ELF-1 (cell line): ENCODE results near the gene DCLRE1C.
A peak's percentile ranks its signal among the peaks of the same experiment; 100 is the strongest.
"Not testable (repeated sequence)": the region's sequence is repeated elsewhere in the genome, so short reads cannot be mapped to it uniquely, and the experiment has no call there.

Experiments
- DNase-seq: peaks from one replicate; pipeline ENCODE4 v3.0.0-alpha.2; 2016; ENCODE audit warnings: low read depth, low spot score

The DCLRE1C gene

GRCh38 chr10:14945108-14945507, 8.8 kb downstream of the DCLRE1C start:
- DNase-seq = no peak

- not testable (repeated sequence) for DNase-seq
These were observed 11.0 kb downstream of the DCLRE1C start for GRCh38 chr10:14942950-14943338.

DNA sequence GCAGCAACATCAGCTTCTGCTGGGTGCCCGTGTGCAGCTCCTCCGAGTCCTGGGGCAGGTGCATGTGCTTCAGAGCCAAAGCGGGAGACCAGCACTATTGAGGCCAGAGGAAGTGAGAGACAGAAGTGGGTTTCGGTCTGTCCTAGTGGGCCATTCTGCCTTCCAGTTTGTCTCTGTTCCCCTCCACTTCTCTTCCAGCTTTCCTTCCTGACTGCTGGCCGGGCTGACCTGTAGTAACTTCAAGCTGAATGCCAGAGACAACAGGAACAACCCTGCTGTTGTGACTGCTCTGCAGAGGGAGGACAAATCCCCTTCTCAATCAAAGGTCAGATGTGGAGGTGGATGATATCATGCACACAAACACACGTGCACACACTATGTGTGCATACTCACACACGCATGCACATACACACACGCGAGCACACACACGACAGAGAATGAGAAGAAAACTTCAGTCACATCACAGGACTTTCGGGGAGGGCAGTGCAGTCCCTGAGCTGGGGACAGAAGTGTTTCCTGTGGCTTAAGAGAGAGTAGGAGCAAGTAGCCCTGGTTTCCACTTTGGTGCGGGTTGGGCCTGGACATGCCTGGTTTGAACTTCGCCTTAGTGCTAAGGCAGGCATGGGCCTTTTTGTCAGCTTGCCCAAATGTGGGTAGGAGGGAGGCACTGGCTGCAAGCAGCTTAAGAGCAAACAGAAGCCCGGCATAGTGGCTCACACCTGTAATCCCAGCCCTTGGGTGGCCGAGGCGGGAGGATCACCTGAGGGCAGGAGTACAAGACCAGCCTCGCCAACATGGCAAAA, 11.5 kb downstream of the DCLRE1C start:
- DNase-seq = not testable (repeated sequence)

DNA sequence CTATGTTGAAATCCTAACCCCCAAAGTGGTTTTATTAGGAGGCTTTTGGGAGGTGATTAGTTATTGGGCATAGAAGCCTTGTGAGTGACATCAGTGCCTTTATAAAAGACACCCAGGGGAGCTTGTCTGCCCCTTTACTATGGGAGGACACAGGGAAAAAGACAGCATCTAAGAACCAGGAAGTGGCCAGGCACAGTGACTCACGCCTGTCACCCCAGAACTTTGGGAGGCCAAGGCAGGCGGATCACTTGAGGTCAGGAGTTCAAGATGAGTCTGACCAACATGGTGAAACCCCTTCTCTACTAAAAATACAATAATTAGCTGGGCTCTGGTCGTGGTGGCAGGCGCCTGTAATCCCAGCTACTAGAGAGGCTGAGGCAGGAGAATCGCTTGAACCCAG, 14.9 kb downstream of the DCLRE1C start:
- DNase-seq = not testable (repeated sequence)

DNA sequence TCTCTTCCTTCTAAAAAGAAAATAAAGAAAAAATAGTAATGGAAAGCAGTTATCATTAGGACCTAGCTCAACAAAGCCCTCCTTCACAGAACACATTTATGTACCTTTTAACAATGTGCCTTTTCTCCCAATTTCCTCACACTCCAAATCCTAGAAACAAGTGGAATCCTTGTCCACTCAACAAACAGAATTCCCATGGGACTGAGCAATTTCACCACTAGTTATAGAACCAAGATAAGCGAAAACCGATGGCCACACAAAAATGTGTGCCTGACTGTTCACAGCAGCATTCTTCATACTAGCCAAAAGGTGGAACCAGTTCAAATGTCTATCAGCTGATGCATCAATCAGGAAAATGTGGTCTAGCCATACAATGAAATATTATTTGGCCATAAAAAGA, 17.3 kb downstream of the DCLRE1C start:
- DNase-seq = no peak

- DNase-seq = no peak
These were observed 23.3 kb downstream of the DCLRE1C start for GRCh38 chr10:14930610-14931009.

GRCh38 chr10:14926722-14927416, 27.0 kb downstream of the DCLRE1C start:
- DNase-seq = no peak

DNA sequence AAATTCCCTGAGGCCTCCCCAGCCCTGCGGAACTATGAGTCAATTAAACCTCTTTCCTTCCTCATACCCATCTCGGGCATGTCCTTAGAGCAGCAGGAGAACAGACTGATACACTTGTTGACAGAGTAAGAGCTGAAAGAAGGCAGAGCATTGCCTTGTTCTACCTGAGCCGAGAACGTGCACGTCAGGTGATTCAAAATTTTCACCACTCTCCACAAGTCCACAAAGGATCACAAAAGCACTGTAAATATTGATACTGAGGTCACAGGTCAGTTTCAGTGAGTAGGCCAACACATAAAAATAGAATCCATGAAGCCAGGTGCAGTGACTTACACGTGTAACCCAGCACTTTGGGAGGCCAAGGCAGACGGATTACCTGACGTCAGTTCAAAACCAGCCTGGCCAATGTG, 27.8 kb downstream of the DCLRE1C start:
- no peak for DNase-seq

DNA sequence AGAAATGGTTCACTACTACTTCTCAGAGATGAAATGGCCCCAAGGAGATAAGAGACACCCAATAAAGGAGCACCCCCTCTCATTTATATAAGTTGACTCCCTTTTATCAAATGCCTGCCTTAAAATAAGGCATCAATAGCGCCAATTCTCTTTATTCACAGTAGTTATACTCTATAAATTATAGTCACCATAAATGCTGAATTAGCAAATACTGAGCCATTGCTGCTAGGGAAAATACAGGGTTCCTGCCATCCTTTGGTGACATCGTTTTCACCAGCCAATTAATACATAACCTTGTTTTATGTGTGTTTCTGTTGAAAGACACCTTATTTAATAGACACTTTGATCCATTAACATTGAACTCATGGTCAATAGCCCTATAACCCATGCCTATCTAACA, 28.6 kb downstream of the DCLRE1C start:
- no peak for DNase-seq

- no peak for DNase-seq
These were observed 29.9 kb downstream of the DCLRE1C start for GRCh38 chr10:14924013-14924412.

- DNase-seq = no peak
These were observed 34.9 kb downstream of the DCLRE1C start for GRCh38 chr10:14918964-14919363.

DNA sequence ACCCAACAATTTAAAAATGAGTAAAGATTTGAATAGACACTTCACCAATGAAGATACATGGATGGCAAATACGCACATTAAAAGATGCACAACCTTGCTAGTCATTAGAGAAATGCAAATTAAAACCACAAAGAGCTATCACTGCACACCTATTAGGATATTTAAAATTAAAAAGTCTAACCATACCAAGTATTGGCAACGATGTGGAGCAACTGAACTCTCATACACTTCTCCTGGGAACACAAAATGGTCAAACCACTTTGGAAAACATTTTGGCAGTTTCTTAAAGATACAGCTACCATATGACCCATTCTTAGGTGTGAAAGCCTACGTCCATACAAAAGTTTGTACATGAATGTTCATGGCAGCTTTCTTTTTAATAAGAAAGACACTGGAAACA, 36.1 kb downstream of the DCLRE1C start:
- no peak for DNase-seq

GRCh38 chr10:14916600-14916999, 37.3 kb downstream of the DCLRE1C start:
- no peak for DNase-seq

GRCh38 chr10:14911801-14912200, 42.1 kb downstream of the DCLRE1C start:
- DNase-seq = no peak

- DNase-seq = no peak
These were observed 42.9 kb downstream of the DCLRE1C start for GRCh38 chr10:14910953-14911352.

- no peak for DNase-seq
These were observed 44.8 kb downstream of the DCLRE1C start for GRCh38 chr10:14909101-14909500.

- DNase-seq = not testable (repeated sequence)
These were observed 46.3 kb downstream of the DCLRE1C start for GRCh38 chr10:14907591-14907990.

- no peak for DNase-seq
These were observed 47.1 kb downstream of the DCLRE1C start for GRCh38 chr10:14906765-14907164.

- DNase-seq = no peak
These were observed 48.0 kb downstream of the DCLRE1C start for GRCh38 chr10:14905890-14906289.

- DNase-seq = no peak
These were observed 49.0 kb downstream of the DCLRE1C start for GRCh38 chr10:14904864-14905263.

DNA sequence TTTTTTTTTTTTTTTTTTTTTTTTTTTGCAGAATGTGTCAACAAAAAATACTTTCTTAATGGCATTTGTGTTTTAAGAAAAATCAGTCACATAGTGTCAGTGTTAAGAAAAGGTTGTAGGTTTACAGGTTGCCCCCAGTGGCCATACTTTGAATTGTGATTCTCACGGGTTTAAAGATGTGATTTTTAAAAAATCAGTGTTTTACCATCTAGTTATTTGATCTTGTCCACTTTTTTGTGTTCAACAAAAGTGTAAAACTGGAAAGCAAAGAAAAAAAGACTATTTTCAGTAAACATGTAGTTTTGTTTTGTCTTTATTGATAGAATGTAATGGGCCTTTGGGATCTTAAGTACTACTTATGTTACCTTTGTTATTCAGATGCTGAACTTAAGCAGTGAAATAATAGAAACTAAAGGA, 49.6 kb downstream of the DCLRE1C start:
- peak; percentile 10 for DNase-seq

DNA sequence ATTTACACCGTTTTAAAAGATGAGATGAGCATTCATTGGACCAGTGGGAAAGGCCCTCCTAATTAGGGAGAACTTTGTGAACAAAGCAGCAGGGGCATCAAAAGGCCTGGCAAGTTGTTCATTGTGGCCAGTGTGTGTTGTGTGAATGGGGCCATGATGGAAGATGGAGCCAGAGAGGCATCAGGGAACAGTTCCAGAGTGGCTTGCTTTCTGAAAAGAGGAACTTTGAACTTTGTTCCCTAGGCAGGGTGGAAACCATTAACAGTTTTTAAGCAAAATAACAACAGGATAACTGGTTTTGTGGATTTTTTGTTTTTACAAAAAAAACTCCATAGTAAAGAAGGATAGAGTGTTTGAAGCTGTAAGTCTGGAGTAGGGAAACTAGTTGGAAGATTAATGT, 62.7 kb downstream of the DCLRE1C start:
- no peak for DNase-seq

DNA sequence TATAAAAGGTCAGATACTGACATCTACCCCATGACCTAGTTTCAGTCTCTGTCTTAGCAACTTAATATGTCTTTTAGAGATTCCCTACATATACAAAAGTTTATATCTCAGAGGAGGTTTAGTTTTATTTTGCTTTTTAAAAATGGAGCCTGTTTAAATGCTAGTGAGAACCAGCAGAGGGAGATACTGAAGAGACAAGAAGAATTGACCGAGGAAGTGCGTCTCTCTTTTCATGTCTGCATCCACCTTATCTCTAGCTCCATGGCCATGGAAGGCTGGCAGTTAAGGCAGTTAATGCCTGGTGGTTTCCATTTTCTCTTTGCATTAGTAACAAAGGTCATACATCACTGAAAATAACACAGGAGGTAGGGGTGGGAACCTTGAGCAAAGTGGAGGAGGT, 64.6 kb downstream of the DCLRE1C start:
- DNase-seq = no peak
